B cell (primary cell): ENCODE results near the gene PREB.

Experiments
- CTCF ChIP-seq: fragments of 200-600 bp; IDR thresholded peaks from one replicate; pipeline ENCODE4 v1.8.0; 2022; ENCODE audit warnings: antibody characterized with exemption, mild to moderate bottlenecking
- EZH2 ChIP-seq: IDR thresholded peaks from 2 replicates; pipeline ENCODE4 v1.6.1; 2012; ENCODE audit warnings: borderline replicate concordance, low read depth, mild to moderate bottlenecking, moderate library complexity, low read length; ENCODE audit not compliant: insufficient read depth, poor library complexity, severe bottlenecking

GRCh38 chr2:27154488-27154887 lies 20.1 kb upstream of the PREB start:
- TF ChIP-seq CTCF = no peak
- no peak for TF ChIP-seq EZH2
